Glutamatergic neuron (in vitro differentiated cells): Measurements from ENCODE around the gene MRO. TPM values are rescaled to one million over a fixed set of nuclear protein-coding genes. Genes with fewer than 3 reads are reported as not detected.

ENCODE experiments used
- DNase-seq: peaks from one replicate; pipeline ENCODE4 v3.0.0; 2022
- H3K27ac Mint-ChIP-seq: one replicate; pipeline ENCODE4 v1.8.0; 2020; ENCODE audit warnings: mild to moderate bottlenecking, mixed read lengths, inconsistent platforms; ENCODE audit not compliant: unreplicated experiment
- H3K27me3 Mint-ChIP-seq: one replicate; pipeline ENCODE4 v1.8.0; 2020; ENCODE audit warnings: mild to moderate bottlenecking, moderate library complexity, mixed read lengths, inconsistent platforms; ENCODE audit not compliant: unreplicated experiment
- H3K36me3 Mint-ChIP-seq: one replicate; pipeline ENCODE4 v1.8.0; 2020; ENCODE audit warnings: mild to moderate bottlenecking, mixed read lengths, inconsistent platforms; ENCODE audit not compliant: unreplicated experiment
- H3K4me1 Mint-ChIP-seq: one replicate; pipeline ENCODE4 v1.8.0; 2020; ENCODE audit warnings: mild to moderate bottlenecking, low read depth, mixed read lengths, inconsistent platforms; ENCODE audit not compliant: unreplicated experiment
- H3K4me3 Mint-ChIP-seq: one replicate; pipeline ENCODE4 v1.8.0; 2020; ENCODE audit warnings: mild to moderate bottlenecking, mixed read lengths, inconsistent platforms; ENCODE audit not compliant: unreplicated experiment
- H3K9me3 Mint-ChIP-seq: one replicate; pipeline ENCODE4 v1.8.0; 2020; ENCODE audit warnings: mild to moderate bottlenecking, moderate library complexity, mixed read lengths, inconsistent platforms; ENCODE audit not compliant: unreplicated experiment
- total RNA-seq: library from RNA; stranded (reverse); fragmentation: NEBNext Ultra II Directional; extraction: Animal tissue kit (Norgen Biotek cat#: 25700); gene quantifications from one replicate; pipeline ENCODE4 v1.2.1, GENCODE V29; 2021; ENCODE audit not compliant: unreplicated experiment
- TF ChIP-seq, protein P1 (sequence below): fragments of 200-600 bp; sonication (generic); IDR thresholded peaks from one replicate; pipeline ENCODE4 v1.5.0; 2021; ENCODE audit not compliant: partially characterized antibody, unreplicated experiment

Gene MRO
- total RNA-seq, 1 donor from 2014 or later: not detected

DNA sequence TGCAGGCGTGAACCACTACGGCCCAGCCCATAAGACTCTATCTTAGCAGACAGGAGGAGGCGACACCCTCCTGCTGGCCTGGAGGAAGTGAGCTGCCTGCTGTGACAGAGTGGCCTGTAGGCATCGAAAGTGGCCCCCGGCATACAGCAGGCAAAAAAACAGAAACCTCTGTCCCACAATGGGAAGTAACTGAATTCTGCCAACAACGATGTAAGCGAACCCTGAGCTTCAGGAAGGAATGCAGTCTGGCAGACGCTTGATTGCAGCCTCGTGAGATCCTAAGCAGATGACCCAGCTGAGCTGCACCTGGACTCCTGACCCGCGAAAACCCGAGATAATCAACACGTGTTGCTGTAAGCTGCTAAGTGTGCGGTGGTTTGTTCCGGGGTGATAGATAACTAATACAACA, 13.6 kb downstream of the MRO start:
- DNase-seq: no peak
- Mint-ChIP-seq H3K4me1 (peaks cover 8% of the 10 kb centered on the region), H3K36me3 (no peaks in the 10 kb centered on the region), H3K27me3 (no peaks in the 10 kb centered on the region), H3K4me3 (no peak overlapping the region), H3K27ac (no peak overlapping the region), H3K9me3 (peaks cover 2% of the 10 kb centered on the region)
- TF ChIP-seq, protein P1, sequence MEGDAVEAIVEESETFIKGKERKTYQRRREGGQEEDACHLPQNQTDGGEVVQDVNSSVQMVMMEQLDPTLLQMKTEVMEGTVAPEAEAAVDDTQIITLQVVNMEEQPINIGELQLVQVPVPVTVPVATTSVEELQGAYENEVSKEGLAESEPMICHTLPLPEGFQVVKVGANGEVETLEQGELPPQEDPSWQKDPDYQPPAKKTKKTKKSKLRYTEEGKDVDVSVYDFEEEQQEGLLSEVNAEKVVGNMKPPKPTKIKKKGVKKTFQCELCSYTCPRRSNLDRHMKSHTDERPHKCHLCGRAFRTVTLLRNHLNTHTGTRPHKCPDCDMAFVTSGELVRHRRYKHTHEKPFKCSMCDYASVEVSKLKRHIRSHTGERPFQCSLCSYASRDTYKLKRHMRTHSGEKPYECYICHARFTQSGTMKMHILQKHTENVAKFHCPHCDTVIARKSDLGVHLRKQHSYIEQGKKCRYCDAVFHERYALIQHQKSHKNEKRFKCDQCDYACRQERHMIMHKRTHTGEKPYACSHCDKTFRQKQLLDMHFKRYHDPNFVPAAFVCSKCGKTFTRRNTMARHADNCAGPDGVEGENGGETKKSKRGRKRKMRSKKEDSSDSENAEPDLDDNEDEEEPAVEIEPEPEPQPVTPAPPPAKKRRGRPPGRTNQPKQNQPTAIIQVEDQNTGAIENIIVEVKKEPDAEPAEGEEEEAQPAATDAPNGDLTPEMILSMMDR: no peak

DNA sequence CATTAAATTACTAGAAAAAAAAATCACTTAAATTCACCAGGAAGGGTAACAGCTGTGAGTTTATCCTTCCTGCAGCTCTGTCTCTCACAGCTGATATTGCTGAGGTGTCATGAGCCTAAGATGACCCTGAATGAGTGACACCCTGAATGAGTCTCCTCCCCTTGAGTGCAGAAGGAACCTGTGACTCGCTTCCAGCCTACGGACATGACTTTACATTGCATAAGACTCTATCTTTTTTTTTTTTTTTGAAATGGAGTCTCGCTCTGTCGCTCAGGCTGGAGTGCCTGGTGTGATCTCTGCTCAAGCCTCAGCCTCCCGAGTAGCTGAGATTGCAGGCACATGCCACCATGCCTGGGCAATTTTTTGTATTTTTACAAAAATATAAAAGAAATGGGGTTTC, 14.1 kb downstream of the MRO start:
- Mint-ChIP-seq H3K27me3 (no peaks in the 10 kb centered on the region), H3K36me3 (no peaks in the 10 kb centered on the region), H3K4me3 (no peak overlapping the region), H3K4me1 (peaks cover 8% of the 10 kb centered on the region), H3K27ac (no peak overlapping the region), H3K9me3 (peaks cover 2% of the 10 kb centered on the region)
- DNase-seq: no peak
- TF ChIP-seq, protein P1: no peak

DNA sequence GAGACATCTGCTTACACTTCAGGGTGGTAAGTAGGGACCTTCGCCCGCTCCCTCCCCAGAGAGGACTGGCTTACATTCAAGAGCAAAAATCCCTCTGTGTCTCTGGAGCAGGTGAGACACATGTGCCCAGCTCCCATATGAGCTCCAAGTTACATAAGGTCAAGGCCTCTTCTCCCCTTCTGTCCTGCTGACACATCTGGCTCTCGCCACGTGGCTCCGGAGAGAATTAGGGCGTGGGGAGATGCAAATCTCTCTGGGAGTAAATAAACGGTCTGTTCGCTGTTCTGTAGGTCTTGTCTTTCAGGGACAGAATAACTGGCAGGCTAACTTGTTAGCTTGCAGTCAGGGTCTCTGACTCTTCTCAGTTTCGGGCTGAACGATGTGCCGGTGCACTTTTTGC, 16.2 kb downstream of the MRO start:
- H3K4me3 Mint-ChIP-seq: no peak overlapping the region
- peaks cover 2% of the 10 kb centered on the region for H3K9me3 Mint-ChIP-seq
- no peaks in the 10 kb centered on the region for H3K27me3 Mint-ChIP-seq
- H3K4me1 Mint-ChIP-seq: peaks cover 8% of the 10 kb centered on the region
- no peak for DNase-seq
- TF ChIP-seq, protein P1: no peak
- H3K36me3 Mint-ChIP-seq: no peaks in the 10 kb centered on the region
- H3K27ac Mint-ChIP-seq: no peak overlapping the region

DNA sequence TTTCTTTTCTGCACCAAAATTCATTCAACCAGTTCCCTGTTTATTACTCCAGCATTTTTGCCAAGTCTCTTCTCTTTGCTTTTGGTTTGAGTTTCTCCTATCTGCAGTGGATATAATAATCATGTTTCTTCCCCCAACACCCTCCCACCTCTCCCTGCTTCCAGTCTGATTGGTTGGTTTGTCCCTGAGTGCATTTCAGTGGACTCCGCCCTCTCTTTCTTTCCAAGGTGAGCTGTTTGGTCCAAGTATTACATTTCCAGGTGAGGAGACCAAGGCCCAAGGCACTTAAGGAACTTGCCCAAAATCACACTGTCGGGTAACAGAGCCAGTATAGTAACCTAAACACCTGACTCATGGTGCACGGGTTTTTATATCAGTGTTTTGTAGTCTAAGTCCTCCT, 17.7 kb downstream of the MRO start:
- no peak for DNase-seq
- no peak overlapping the region for H3K4me3 Mint-ChIP-seq
- no peaks in the 10 kb centered on the region for H3K27me3 Mint-ChIP-seq
- H3K36me3 Mint-ChIP-seq: no peaks in the 10 kb centered on the region
- TF ChIP-seq, protein P1: no peak
- peaks cover 2% of the 10 kb centered on the region for H3K9me3 Mint-ChIP-seq
- no peak overlapping the region for H3K27ac Mint-ChIP-seq
- peaks cover 8% of the 10 kb centered on the region for H3K4me1 Mint-ChIP-seq

DNA sequence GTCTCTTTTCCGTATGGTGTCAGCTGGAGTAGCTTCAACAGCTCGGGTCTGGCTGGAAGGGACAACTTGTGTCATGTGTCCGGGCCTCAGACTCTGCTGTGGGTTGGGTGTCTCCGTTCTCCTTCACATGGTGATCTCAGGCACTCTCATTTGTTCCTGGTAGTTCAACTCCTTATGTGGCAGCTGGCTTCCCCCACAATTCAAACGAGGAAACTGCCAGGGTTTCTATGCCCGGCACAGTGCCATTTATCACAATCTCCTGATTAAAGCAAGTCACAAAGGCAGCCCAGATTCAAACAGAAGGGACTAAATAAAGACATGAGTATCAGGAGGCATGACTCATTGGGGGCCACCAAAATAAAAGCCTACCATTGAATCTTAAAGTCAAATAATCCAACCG, 22.7 kb downstream of the MRO start:
- Mint-ChIP-seq H3K4me3 (no peak overlapping the region), H3K36me3 (no peaks in the 10 kb centered on the region), H3K27me3 (peaks cover 2% of the 10 kb centered on the region), H3K9me3 (peaks cover 2% of the 10 kb centered on the region), H3K4me1 (no peaks in the 10 kb centered on the region), H3K27ac (no peak overlapping the region)
- TF ChIP-seq, protein P1: no peak
- no peak for DNase-seq
